Body of pancreas (tissue), 4 donors: ENCODE data around the gene SLC2A6.

Experiments used
- POLR2A ChIP-seq, 3 donors: fragments of 450-650 bp; IDR thresholded peaks; one replicate each; pipeline ENCODE4 v1.6.1; 2016; ENCODE audit warnings: antibody characterized with exemption in 3 of 3, mild to moderate bottlenecking in 2 of 3
- TF ChIP-seq, protein P1 (sequence below), 7 experiments: fragments of 450-650 bp in 4 of 7; fragments of 200-600 bp in 3 of 7; sonication (generic) in 3 of 7; IDR thresholded peaks; one replicate each; pipeline ENCODE4 v1.5.1; 2016 to 2019; ENCODE audit warnings: antibody characterized with exemption in 7 of 7

DNA sequence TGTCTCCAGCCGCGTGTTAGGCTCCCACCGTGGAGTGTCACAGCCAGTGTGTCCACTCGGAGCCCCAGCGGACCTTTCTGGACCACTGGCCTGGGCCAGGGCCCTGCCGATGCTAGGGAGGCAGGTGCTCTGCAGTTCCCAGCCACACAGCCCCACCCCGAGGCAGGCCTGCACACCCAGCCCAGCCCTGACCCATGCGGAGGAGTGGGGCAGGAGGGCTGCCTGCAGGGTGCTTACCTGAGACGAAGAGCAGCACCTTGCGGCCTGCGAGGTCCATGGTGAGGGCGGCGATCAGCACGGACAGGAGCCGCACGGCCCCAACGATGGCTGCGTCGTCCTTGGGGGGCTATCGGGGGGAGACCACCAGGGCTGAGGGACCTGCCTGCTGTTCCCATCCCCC, 5.2 kb downstream of the SLC2A6 start:
- no peak for TF ChIP-seq POLR2A (IDR thresholded peaks at IDR 0.05)
- TF ChIP-seq, protein P1, sequence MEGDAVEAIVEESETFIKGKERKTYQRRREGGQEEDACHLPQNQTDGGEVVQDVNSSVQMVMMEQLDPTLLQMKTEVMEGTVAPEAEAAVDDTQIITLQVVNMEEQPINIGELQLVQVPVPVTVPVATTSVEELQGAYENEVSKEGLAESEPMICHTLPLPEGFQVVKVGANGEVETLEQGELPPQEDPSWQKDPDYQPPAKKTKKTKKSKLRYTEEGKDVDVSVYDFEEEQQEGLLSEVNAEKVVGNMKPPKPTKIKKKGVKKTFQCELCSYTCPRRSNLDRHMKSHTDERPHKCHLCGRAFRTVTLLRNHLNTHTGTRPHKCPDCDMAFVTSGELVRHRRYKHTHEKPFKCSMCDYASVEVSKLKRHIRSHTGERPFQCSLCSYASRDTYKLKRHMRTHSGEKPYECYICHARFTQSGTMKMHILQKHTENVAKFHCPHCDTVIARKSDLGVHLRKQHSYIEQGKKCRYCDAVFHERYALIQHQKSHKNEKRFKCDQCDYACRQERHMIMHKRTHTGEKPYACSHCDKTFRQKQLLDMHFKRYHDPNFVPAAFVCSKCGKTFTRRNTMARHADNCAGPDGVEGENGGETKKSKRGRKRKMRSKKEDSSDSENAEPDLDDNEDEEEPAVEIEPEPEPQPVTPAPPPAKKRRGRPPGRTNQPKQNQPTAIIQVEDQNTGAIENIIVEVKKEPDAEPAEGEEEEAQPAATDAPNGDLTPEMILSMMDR (IDR thresholded peaks at IDR 0.05), result no peak
